Measurements from ENCODE around the gene SNX8.

SNX8 gene

GRCh38 chr7:2223321-2223720 lies 90.9 kb downstream of the SNX8 start:
- no peak for DNase-seq (ENCODE audit: low read depth in 2 of 2)

- no peak for DNase-seq (ENCODE audit: low read depth in 2 of 2)
Observed at GRCh38 chr7:2222516-2222915, 91.7 kb downstream of the SNX8 start.

- DNase-seq (ENCODE audit: low read depth in 2 of 2): no peak
Observed at GRCh38 chr7:2220954-2221353, 93.3 kb downstream of the SNX8 start.

GRCh38 chr7:2220506-2220905 lies 93.7 kb downstream of the SNX8 start:
- DNase-seq (ENCODE audit: low read depth in 2 of 2): no peak

GRCh38 chr7:2220030-2220429 lies 94.2 kb downstream of the SNX8 start:
- DNase-seq (ENCODE audit: low read depth in 2 of 2): no peak

GRCh38 chr7:2219606-2220005 lies 94.6 kb downstream of the SNX8 start:
- no peak for DNase-seq (ENCODE audit: low read depth in 2 of 2)

GRCh38 chr7:2219136-2219535 lies 95.1 kb downstream of the SNX8 start:
- DNase-seq (ENCODE audit: low read depth in 2 of 2): no peak

- no peak for DNase-seq (ENCODE audit: low read depth in 2 of 2)
Observed at GRCh38 chr7:2218444-2218785, 95.8 kb downstream of the SNX8 start.

GRCh38 chr7:2217716-2218443 lies 96.4 kb downstream of the SNX8 start:
- DNase-seq (ENCODE audit: low read depth in 2 of 2): no peak

- no peak for DNase-seq (ENCODE audit: low read depth in 2 of 2)
Observed at GRCh38 chr7:2217206-2217605, 97.0 kb downstream of the SNX8 start.

GRCh38 chr7:2215851-2216250 lies 98.4 kb downstream of the SNX8 start:
- DNase-seq (ENCODE audit: low read depth in 2 of 2): no peak

GRCh38 chr7:2214636-2215035 lies 99.6 kb downstream of the SNX8 start:
- no peak for DNase-seq (ENCODE audit: low read depth in 2 of 2)

- DNase-seq (ENCODE audit: low read depth in 2 of 2): no peak
Observed at GRCh38 chr7:2213551-2214215, 100.6 kb downstream of the SNX8 start.

- no peak for DNase-seq (ENCODE audit: low read depth in 2 of 2)
Observed at GRCh38 chr7:2212906-2213305, 101.3 kb downstream of the SNX8 start.

GRCh38 chr7:2211926-2212325 lies 102.3 kb downstream of the SNX8 start:
- DNase-seq (ENCODE audit: low read depth in 2 of 2): no peak

GRCh38 chr7:2211259-2211880 lies 102.9 kb downstream of the SNX8 start:
- DNase-seq (ENCODE audit: low read depth in 2 of 2): no peak

GRCh38 chr7:2210551-2211258 lies 103.5 kb downstream of the SNX8 start:
- DNase-seq (ENCODE audit: low read depth in 2 of 2): no peak

GRCh38 chr7:2209961-2210323 lies 104.3 kb downstream of the SNX8 start:
- DNase-seq (ENCODE audit: low read depth in 2 of 2): no peak

GRCh38 chr7:2209146-2209960 lies 104.9 kb downstream of the SNX8 start:
- DNase-seq (ENCODE audit: low read depth in 2 of 2): no peak

- DNase-seq (ENCODE audit: low read depth in 2 of 2): no peak
Observed at GRCh38 chr7:2208712-2209111, 105.5 kb downstream of the SNX8 start.

- no peak for DNase-seq (ENCODE audit: low read depth in 2 of 2)
Observed at GRCh38 chr7:2205036-2205780, 109.0 kb downstream of the SNX8 start.

All from stimulated activated CD8-positive, alpha-beta memory T cell treated with anti-CD3 and anti-CD28 coated beads, Interleukin-15, amount 100 ng/mL, for 4 hours (primary cell).